ENCODE measurements around the gene ADTRP.

GRCh38 chr6:11681357-11681756 lies 97.2 kb downstream of the ADTRP start:
- TF ChIP-seq CTCF (IDR thresholded peaks at IDR 0.05): no peak
- TF ChIP-seq POLR2A (IDR thresholded peaks at IDR 0.05; ENCODE audit: low read depth): no peak
- no peak for TF ChIP-seq EP300 (IDR thresholded peaks at IDR 0.05)
- no peak for TF ChIP-seq POLR2AphosphoS5 (IDR thresholded peaks at IDR 0.05)

All from esophagus muscularis mucosa (tissue), 4 donors.